Calu3 (cell line): ENCODE measurements around the gene SH3RF1. TPM values are rescaled to one million over a fixed set of nuclear protein-coding genes. Genes with fewer than 3 reads are reported as not detected.
A peak's percentile ranks its signal among the peaks of the same experiment; 100 is the strongest.
"Not testable (repeated sequence)": the region's sequence is repeated elsewhere in the genome, so short reads cannot be mapped to it uniquely, and the experiment has no call there.

Source experiments
- BruUV-seq: library from RNA; stranded (reverse); fragments of 400-500 nt; replicated peaks from 2 replicates; lab custom pipeline; 2021; lab: Mats Ljungman, UMichigan
- CTCF ChIA-PET: fragments of 300-600 bp; sonication (Branson Sonifier 250); formaldehyde crosslinking; loops from one replicate; lab custom pipeline; 2022; ENCODE audit warnings: antibody characterized with exemption; lab: Charles Lee
- DNase-seq: peaks from one replicate; pipeline ENCODE4 v3.0.0; 2022
- H3K27ac Mint-ChIP-seq: one replicate; pipeline ENCODE4 v1.8.0; 2022; ENCODE audit warnings: mixed read lengths; ENCODE audit not compliant: unreplicated experiment
- H3K27me3 Mint-ChIP-seq: one replicate; pipeline ENCODE4 v1.8.0; 2022; ENCODE audit warnings: mixed read lengths; ENCODE audit not compliant: unreplicated experiment
- H3K36me3 Mint-ChIP-seq: one replicate; pipeline ENCODE4 v1.8.0; 2022; ENCODE audit warnings: mild to moderate bottlenecking, moderate library complexity, mixed read lengths; ENCODE audit not compliant: insufficient read depth, unreplicated experiment
- H3K4me1 Mint-ChIP-seq: one replicate; pipeline ENCODE4 v1.8.0; 2022; ENCODE audit warnings: mild to moderate bottlenecking, low read depth, mixed read lengths; ENCODE audit not compliant: unreplicated experiment
- H3K4me3 Mint-ChIP-seq: one replicate; pipeline ENCODE4 v1.8.0; 2022; ENCODE audit warnings: mild to moderate bottlenecking, low read depth, moderate library complexity, mixed read lengths; ENCODE audit not compliant: unreplicated experiment
- H3K9me3 Mint-ChIP-seq: one replicate; pipeline ENCODE4 v1.8.0; 2022; ENCODE audit warnings: low read depth, mixed read lengths; ENCODE audit not compliant: unreplicated experiment
- intact Hi-C: fragments of 100-400 bp; cut with micrococcal nuclease; formaldehyde crosslinking; loops from one replicate; pipeline ENCODE4 v1.10.0; 2022; ENCODE audit not compliant: unreplicated experiment
- total RNA-seq: library from RNA; stranded (reverse); gene quantifications from 2 replicates; pipeline ENCODE4 v1.2.3, GENCODE V29; 2022
- TF ChIP-seq, protein P1 (sequence below): fragments of 200-600 bp; IDR thresholded peaks from one replicate; pipeline ENCODE4 v1.8.0; 2022; ENCODE audit warnings: antibody characterized with exemption; ENCODE audit not compliant: unreplicated experiment

SH3RF1 gene
- total RNA-seq, 1 experiment from 2014 or later = 70.1 TPM

DNA sequence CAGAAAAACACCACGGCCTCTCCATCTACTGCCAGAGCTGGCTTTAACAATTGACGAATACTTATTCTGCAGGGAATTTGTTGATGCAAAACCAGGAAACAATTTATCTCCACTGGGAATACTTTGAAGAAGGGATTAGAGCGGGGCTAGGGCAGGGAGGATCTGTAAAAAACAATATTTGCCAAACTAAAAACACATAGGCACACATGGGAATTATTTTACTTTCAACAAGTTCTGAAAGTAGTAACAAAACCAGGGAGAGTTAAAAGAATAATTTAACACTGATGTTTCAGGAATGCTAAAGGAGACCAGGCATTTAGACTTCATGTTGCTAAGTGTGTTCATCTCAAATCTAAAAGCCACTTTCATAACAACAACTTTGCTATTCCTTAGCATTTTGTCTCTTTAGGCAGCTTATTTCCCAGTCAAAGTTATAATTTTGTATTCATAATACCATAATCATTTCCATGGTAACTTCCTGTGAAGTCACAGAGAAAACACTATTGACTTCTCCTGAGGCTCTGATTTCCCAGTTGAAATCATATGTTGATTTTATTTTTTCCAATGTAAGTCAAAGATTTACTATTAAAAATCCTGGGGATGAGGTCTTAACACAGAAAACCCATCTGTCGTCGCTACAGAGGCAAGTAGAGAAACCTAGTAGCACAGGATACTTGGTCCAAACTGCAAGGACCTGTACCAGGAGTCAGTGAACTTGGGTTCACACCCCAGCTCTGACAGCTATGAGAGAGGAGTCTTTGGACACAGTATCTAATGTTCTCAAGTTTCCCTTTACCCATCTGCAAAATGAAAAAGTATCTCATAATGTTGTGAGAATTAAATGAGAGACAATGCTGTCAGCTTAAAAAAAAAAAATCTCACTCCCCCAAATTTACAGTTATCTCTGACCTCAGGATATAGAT is 69.3 kb downstream of the SH3RF1 start:
- intact Hi-C loops = no loop called here
- TF ChIP-seq, protein P1, sequence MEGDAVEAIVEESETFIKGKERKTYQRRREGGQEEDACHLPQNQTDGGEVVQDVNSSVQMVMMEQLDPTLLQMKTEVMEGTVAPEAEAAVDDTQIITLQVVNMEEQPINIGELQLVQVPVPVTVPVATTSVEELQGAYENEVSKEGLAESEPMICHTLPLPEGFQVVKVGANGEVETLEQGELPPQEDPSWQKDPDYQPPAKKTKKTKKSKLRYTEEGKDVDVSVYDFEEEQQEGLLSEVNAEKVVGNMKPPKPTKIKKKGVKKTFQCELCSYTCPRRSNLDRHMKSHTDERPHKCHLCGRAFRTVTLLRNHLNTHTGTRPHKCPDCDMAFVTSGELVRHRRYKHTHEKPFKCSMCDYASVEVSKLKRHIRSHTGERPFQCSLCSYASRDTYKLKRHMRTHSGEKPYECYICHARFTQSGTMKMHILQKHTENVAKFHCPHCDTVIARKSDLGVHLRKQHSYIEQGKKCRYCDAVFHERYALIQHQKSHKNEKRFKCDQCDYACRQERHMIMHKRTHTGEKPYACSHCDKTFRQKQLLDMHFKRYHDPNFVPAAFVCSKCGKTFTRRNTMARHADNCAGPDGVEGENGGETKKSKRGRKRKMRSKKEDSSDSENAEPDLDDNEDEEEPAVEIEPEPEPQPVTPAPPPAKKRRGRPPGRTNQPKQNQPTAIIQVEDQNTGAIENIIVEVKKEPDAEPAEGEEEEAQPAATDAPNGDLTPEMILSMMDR = no peak
- Mint-ChIP-seq H3K27ac (peak overlapping the region; percentile 74), H3K27me3 (no peaks in the 10 kb centered on the region), H3K36me3 (peaks cover 11% of the 10 kb centered on the region), H3K4me1 (peaks cover 41% of the 10 kb centered on the region), H3K4me3 (no peak overlapping the region), H3K9me3 (no peaks in the 10 kb centered on the region)
- DNase-seq = no peak
- no TSS peak for BruUV-seq
- CTCF ChIA-PET = no interaction called here

GRCh38 chr4:169200361-169201030 is 70.3 kb downstream of the SH3RF1 start:
- H3K4me3 Mint-ChIP-seq = no peak overlapping the region
- CTCF ChIA-PET = no interaction called here
- H3K27ac Mint-ChIP-seq = peak overlapping the region; percentile 74
- no TSS peak for BruUV-seq
- no peaks in the 10 kb centered on the region for H3K27me3 Mint-ChIP-seq
- no peak for DNase-seq
- intact Hi-C loops = no loop called here
- H3K36me3 Mint-ChIP-seq = peaks cover 11% of the 10 kb centered on the region
- H3K4me1 Mint-ChIP-seq = peaks cover 45% of the 10 kb centered on the region
- no peaks in the 10 kb centered on the region for H3K9me3 Mint-ChIP-seq
- TF ChIP-seq, protein P1 = no peak

DNA sequence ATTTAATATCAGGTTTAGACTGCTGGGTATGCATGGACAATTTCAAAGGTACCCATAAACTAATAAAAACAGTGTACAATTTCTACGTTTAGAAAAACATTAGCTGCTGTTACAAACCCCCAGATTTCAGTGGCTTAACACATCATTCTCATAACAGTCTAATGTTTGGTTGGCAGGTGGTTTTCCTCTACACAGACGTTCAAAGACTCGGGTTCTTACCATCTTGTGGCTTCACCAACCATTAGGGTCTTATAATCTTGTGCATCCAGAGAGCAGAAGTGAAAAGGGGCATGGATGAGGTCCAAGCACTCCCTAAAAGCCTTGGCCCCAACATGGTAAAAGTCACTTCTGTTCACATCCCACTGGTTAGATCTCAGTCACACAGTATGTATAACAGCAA is 71.6 kb downstream of the SH3RF1 start:
- DNase-seq = no peak
- peaks cover 42% of the 10 kb centered on the region for H3K4me1 Mint-ChIP-seq
- CTCF ChIA-PET = no interaction called here
- no peak overlapping the region for H3K4me3 Mint-ChIP-seq
- H3K27ac Mint-ChIP-seq = peak overlapping the region; percentile 5
- BruUV-seq = no TSS peak
- intact Hi-C loops = no loop called here
- TF ChIP-seq, protein P1 = no peak
- peaks cover 6% of the 10 kb centered on the region for H3K36me3 Mint-ChIP-seq
- no peaks in the 10 kb centered on the region for H3K9me3 Mint-ChIP-seq
- H3K27me3 Mint-ChIP-seq = no peaks in the 10 kb centered on the region

GRCh38 chr4:169198167-169198566 is 72.6 kb downstream of the SH3RF1 start:
- Mint-ChIP-seq H3K9me3 (no peaks in the 10 kb centered on the region), H3K27ac (no peak overlapping the region), H3K4me1 (peaks cover 32% of the 10 kb centered on the region), H3K36me3 (peaks cover 4% of the 10 kb centered on the region), H3K27me3 (no peaks in the 10 kb centered on the region), H3K4me3 (no peak overlapping the region)
- DNase-seq = no peak
- intact Hi-C loops = no loop called here
- TF ChIP-seq, protein P1 = no peak
- BruUV-seq = no TSS peak
- CTCF ChIA-PET = no interaction called here

- H3K36me3 Mint-ChIP-seq, BruUV-seq, intact Hi-C loops, H3K27ac Mint-ChIP-seq, CTCF ChIA-PET, H3K9me3 Mint-ChIP-seq, H3K27me3 Mint-ChIP-seq, H3K4me3 Mint-ChIP-seq, DNase-seq: not testable (repeated sequence)
- peaks cover 32% of the 10 kb centered on the region for H3K4me1 Mint-ChIP-seq
Measured at GRCh38 chr4:169197206-169197605, 73.5 kb downstream of the SH3RF1 start.
